Stimulated activated CD8-positive, alpha-beta memory T cell treated with anti-CD3 and anti-CD28 coated beads, Interleukin-12 subunit alpha, Interleukin-12 subunit beta, amount 100 ng/mL, for 4 hours (primary cell): Measurements from ENCODE around the gene USP13.
"Not testable (repeated sequence)": the region's sequence is repeated elsewhere in the genome, so short reads cannot be mapped to it uniquely, and the experiment has no call there.

Experiments
- DNase-seq: peaks from one replicate; pipeline ENCODE4 v3.0.0-alpha.2; 2020; ENCODE audit warnings: low read depth

The USP13 gene

GRCh38 chr3:179655236-179655635, 2.4 kb downstream of the USP13 start:
- DNase-seq: no peak

GRCh38 chr3:179658606-179659005, 5.8 kb downstream of the USP13 start:
- DNase-seq: no peak

GRCh38 chr3:179660872-179661271, 8.0 kb downstream of the USP13 start:
- no peak for DNase-seq

- DNase-seq: no peak
Observed at GRCh38 chr3:179661777-179662176, 8.9 kb downstream of the USP13 start.

- DNase-seq: no peak
Observed at GRCh38 chr3:179663093-179663492, 10.3 kb downstream of the USP13 start.

GRCh38 chr3:179666030-179666429, 13.2 kb downstream of the USP13 start:
- DNase-seq: no peak

GRCh38 chr3:179666436-179667035, 13.7 kb downstream of the USP13 start:
- no peak for DNase-seq

GRCh38 chr3:179668429-179668828, 15.6 kb downstream of the USP13 start:
- no peak for DNase-seq

GRCh38 chr3:179670311-179670710, 17.5 kb downstream of the USP13 start:
- DNase-seq: no peak

- no peak for DNase-seq
Observed at GRCh38 chr3:179671309-179671708, 18.5 kb downstream of the USP13 start.

- no peak for DNase-seq
Observed at GRCh38 chr3:179671747-179672242, 19.0 kb downstream of the USP13 start.

- no peak for DNase-seq
Observed at GRCh38 chr3:179672918-179673317, 20.1 kb downstream of the USP13 start.

- DNase-seq: no peak
Observed at GRCh38 chr3:179673523-179673922, 20.7 kb downstream of the USP13 start.

GRCh38 chr3:179676081-179676480, 23.2 kb downstream of the USP13 start:
- no peak for DNase-seq

- DNase-seq: no peak
Observed at GRCh38 chr3:179677884-179678283, 25.0 kb downstream of the USP13 start.

GRCh38 chr3:179681492-179682263, 28.8 kb downstream of the USP13 start:
- no peak for DNase-seq

GRCh38 chr3:179682426-179683080, 29.7 kb downstream of the USP13 start:
- DNase-seq: no peak

- DNase-seq: not testable (repeated sequence)
Observed at GRCh38 chr3:179683286-179683685, 30.4 kb downstream of the USP13 start.

GRCh38 chr3:179687967-179688535, 35.2 kb downstream of the USP13 start:
- DNase-seq: no peak

- DNase-seq: no peak
Observed at GRCh38 chr3:179688850-179689249, 36.0 kb downstream of the USP13 start.

- no peak for DNase-seq
Observed at GRCh38 chr3:179694731-179695130, 41.9 kb downstream of the USP13 start.

GRCh38 chr3:179695672-179696313, 43.0 kb downstream of the USP13 start:
- no peak for DNase-seq
